Left renal pelvis (tissue), 4 donors: ENCODE results near the gene GPRC5C. TPM values are rescaled to one million over a fixed set of nuclear protein-coding genes. Genes with fewer than 3 reads are reported as not detected.
A peak's percentile ranks its signal among the peaks of the same experiment; 100 is the strongest.
"Not testable (repeated sequence)": the region's sequence is repeated elsewhere in the genome, so short reads cannot be mapped to it uniquely, and the experiment has no call there.

Experiments
- DNase-seq, 4 donors: peaks; one replicate each; pipeline ENCODE4 v3.0.0-alpha.2; 2013; ENCODE audit warnings: low read depth in 4 of 4, low spot score in 3 of 4
- polyA plus RNA-seq, 4 donors: library from polyadenylated mRNA; unstranded; fragments of 120-200 nt; gene quantifications; one replicate each; pipeline ENCODE4 v1.2.1, GENCODE V29; 2013; ENCODE audit not compliant: insufficient read length in 4 of 4

GPRC5C gene
- polyA plus RNA-seq, 4 donors = 10.5 to 153 (median 104) TPM

- DNase-seq = no peak
Observed at GRCh38 chr17:74404789-74405188, 27.1 kb upstream of the GPRC5C start.

- not testable (repeated sequence) for DNase-seq
Observed at GRCh38 chr17:74405311-74405710, 26.6 kb upstream of the GPRC5C start.

GRCh38 chr17:74407384-74407783, 24.5 kb upstream of the GPRC5C start:
- DNase-seq = no peak

GRCh38 chr17:74408262-74408661, 23.6 kb upstream of the GPRC5C start:
- DNase-seq = no peak

GRCh38 chr17:74408815-74409214, 23.1 kb upstream of the GPRC5C start:
- DNase-seq = no peak

- no peak for DNase-seq
Observed at GRCh38 chr17:74410001-74410443, 21.9 kb upstream of the GPRC5C start.

GRCh38 chr17:74412581-74412980, 19.3 kb upstream of the GPRC5C start:
- no peak for DNase-seq

GRCh38 chr17:74413491-74413890, 18.4 kb upstream of the GPRC5C start:
- DNase-seq = no peak

GRCh38 chr17:74414510-74414909, 17.4 kb upstream of the GPRC5C start:
- no peak for DNase-seq

GRCh38 chr17:74415608-74416396, 16.1 kb upstream of the GPRC5C start:
- DNase-seq = no peak

GRCh38 chr17:74417178-74418045, 14.5 kb upstream of the GPRC5C start:
- DNase-seq = no peak

- DNase-seq = no peak
Observed at GRCh38 chr17:74419928-74420411, 11.9 kb upstream of the GPRC5C start.

- DNase-seq = no peak
Observed at GRCh38 chr17:74424117-74424516, 7.8 kb upstream of the GPRC5C start.

- DNase-seq = no peak
Observed at GRCh38 chr17:74424657-74425056, 7.2 kb upstream of the GPRC5C start.

- no peak for DNase-seq
Observed at GRCh38 chr17:74426551-74427047, 5.3 kb upstream of the GPRC5C start.

- DNase-seq = peak in 1 of 4 donors; percentile 75
Observed at GRCh38 chr17:74427048-74427762, 4.7 kb upstream of the GPRC5C start.

GRCh38 chr17:74427763-74428153, 4.1 kb upstream of the GPRC5C start:
- no peak for DNase-seq

GRCh38 chr17:74429604-74430384, 2.1 kb upstream of the GPRC5C start:
- no peak for DNase-seq

- no peak for DNase-seq
Observed at GRCh38 chr17:74430385-74430705, 1.5 kb upstream of the GPRC5C start.
